Fibroblast of skin of back (primary cell): ENCODE data around the gene FAM47B. TPM values are rescaled to one million over a fixed set of nuclear protein-coding genes. Genes with fewer than 3 reads are reported as not detected.
A peak's percentile ranks its signal among the peaks of the same experiment; 100 is the strongest.

Experiments
- DNase-seq: peaks from one replicate; pipeline ENCODE4 v3.0.0-alpha.2; 2013
- polyA plus RNA-seq, 2 experiments: library from polyadenylated mRNA; unstranded; fragments of 120-200 nt; gene quantifications; one replicate each; pipeline ENCODE4 v1.2.1, GENCODE V29; 2013; ENCODE audit not compliant: insufficient read length in 2 of 2

FAM47B gene
- polyA plus RNA-seq (2013, experiment 1 of 2; ENCODE audit: insufficient read length): not detected
- polyA plus RNA-seq (2013, experiment 2 of 2; ENCODE audit: insufficient read length): not detected

DNA sequence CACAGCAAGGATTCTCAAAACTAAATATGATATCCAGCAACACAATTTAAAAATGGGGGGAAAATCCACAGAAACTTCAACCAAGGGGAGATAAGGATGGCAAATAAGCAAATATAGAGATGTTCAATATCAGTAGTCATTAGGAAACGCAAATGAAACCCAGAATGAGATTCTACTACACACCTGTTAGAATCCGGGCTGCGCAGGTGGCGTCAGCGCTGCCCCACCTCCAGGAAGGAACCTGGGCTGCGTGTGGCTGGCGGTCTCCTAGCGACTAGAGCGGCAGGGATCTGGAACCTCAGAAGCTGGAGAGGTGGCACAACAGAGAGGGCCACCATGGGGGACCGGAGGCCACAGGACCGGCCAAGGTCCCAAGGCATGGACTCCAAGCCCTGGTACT, at the start of gene FAM47B:
Gene FAM47B (plus strand): TSS at position 301 of the 400 bp plus-strand sequence. CDS start 36 bp downstream, at position 337.
- DNase-seq: no peak

DNA sequence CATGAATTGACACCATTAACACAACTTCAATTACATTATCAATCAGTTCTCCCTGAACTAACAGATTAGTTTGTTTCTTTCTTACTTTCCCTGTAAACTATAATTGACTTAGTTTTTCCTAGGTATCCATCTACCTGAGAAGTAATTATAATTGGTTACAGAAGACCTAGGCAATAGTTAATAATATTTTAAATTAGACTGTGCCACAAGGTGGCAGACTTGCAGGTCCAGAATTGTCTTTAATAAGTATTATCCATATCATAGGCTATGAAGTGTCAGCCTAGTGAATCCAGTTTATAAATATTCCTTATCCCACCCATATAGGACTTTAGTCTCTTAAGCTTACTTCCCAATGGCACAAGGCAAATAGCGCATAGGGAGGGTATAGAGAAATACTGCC, 48.9 kb upstream of the FAM47B start:
- peak; percentile 6 for DNase-seq

DNA sequence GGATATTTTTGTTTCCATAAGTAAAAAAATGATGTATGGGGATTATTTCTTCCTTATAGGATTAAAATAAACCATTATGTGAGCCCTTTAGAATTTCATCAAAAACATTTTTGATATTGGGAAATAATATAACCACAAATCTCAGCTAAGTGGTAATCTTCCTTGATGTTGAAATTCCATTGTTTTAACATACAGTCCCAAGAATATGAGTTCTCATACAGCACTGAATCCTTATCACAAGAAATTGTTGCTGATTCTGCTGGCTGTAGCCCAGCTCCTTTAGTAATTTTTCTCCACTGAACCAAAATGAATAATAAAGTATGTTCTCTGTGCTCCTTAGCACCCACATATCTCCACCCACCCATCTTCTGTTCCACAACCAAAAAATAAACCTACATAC, 41.9 kb upstream of the FAM47B start:
- no peak for DNase-seq

- DNase-seq: peak; percentile 84
These were observed 40.8 kb upstream of the FAM47B start for GRCh38 chrX:34901761-34902160.

- peak; percentile 73 for DNase-seq
These were observed 39.3 kb upstream of the FAM47B start for GRCh38 chrX:34903316-34903715.

DNA sequence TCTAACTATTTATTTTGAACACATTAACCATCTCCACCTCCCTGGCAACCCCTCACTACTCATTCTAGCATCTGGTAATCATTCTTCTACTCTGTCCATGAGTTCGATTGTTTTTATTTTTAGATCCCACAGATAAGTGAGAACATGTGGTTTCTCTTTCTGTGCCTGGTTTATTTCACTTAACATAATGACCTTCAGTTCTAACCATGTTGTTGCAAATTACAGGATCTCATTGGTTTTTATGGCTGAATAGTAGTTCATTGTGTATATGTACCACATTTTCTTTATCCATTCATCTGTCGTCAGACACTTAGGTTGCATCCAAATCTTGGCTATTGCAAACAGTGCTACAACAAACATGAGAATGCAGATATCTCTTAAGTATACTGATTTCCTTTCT, 33.4 kb upstream of the FAM47B start:
- DNase-seq: no peak

- DNase-seq: no peak
These were observed 27.0 kb upstream of the FAM47B start for GRCh38 chrX:34915463-34916225.

DNA sequence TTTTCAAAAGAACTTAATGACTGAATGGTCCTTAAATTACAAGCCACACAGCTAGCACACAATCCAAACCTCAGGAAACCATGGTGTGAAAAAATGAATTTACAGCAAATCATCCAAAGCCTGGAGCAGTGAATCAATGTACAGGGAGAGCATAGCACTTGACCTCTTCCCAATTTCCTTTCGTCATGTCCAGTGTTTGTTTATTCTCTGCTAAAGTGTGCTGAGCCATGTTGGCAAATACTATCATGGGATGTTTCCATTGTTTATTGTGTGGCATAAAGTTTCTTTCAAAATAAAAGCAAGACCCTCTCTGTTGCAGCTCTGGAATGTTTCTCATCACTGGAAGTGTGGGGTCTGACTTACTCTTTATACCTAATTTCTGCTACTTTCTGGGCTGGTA, 25.4 kb upstream of the FAM47B start:
- DNase-seq: no peak

GRCh38 chrX:34918091-34918736, 24.4 kb upstream of the FAM47B start:
- DNase-seq: peak; percentile 66

GRCh38 chrX:34918856-34919255, 23.7 kb upstream of the FAM47B start:
- peak; percentile 53 for DNase-seq

DNA sequence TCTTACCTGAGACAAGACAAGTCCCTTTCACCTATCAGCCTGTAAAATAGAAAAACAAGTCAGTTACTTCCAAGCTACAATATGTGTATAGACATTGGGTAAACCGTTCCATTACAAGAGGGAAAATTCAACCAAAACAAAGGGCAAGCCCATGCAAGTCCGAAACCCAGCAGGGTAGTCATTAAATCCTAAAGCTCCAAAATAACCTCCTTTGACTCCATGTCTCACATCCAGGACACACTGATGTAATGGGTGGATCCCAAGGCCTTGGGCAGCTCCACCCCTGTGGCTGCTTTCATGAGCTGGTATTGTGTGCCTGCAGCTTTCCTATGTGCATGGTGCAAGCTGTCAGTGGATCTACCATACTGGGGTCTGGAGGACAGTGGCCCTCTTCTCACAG, 14.7 kb upstream of the FAM47B start:
- no peak for DNase-seq

GRCh38 chrX:34943235-34943634, 639 bp downstream of the FAM47B start:
- no peak for DNase-seq

DNA sequence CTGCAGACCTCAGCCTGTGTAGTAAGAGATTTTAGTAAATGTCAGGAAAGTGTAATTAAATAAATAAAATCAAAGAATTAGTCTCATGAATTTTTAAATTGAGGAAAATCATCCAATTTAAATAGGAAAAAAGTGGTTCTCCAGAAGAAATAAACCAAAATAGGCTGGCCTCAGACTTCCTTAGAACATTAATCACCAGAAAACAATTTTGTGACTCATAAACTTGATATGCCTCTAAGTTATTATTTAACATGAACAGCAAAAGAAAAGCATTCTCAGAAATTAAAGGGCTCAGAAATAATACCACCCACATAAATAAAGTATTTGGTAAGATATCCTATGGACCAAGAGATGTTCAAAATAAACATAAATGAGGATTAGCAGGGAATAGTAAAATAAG, 14.3 kb downstream of the FAM47B start:
- DNase-seq: peak; percentile 76

GRCh38 chrX:34961662-34962061, 19.1 kb downstream of the FAM47B start:
- DNase-seq: no peak

DNA sequence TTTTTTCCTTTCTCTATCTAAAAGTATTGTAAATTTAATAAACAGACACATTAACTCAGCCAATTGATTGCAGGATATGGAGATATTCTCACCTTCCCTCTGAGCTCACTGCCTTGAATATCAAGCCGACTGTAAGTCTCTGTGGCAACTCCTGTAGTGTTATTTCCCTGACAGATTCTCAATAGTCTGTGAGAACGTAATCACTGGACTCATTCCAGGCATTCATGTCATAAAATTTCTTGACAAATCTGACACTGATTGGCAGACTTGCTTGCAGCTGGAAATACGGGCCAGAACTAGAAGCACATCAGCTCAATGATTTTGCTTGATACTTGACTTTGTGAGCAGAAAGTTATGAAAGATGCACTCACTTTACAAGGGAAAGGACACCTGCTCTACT, 29.6 kb downstream of the FAM47B start:
- DNase-seq: no peak

DNA sequence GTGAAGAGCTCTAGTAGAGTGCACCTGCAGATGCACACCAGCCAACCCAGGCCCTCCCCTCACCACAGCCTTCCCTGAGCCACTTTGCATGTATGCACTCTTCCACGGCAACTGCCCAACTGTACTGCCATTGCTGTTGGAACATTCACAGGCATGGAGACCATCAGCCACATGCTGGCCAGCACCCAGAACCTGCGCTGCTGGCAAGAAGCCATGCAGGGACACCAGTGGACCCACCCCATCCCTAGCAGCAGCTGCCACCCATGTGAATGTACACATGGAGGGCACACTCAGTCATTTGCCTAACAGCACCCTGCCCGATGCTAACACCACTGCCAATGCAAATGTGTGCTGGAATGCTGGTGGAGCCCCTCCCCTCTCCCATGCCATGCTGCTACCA, 35.6 kb downstream of the FAM47B start:
- no peak for DNase-seq

GRCh38 chrX:34987646-34988045, 45.0 kb downstream of the FAM47B start:
- no peak for DNase-seq
